Suprapubic skin (tissue), 4 donors: Measurements from ENCODE around the gene BTRC. TPM values are rescaled to one million over a fixed set of nuclear protein-coding genes. Genes with fewer than 3 reads are reported as not detected.
"Not testable (repeated sequence)": the region's sequence is repeated elsewhere in the genome, so short reads cannot be mapped to it uniquely, and the experiment has no call there.

Experiments used
- DNase-seq, 2 donors: peaks; one replicate each; pipeline ENCODE4 v3.0.0-alpha.2; 2019; ENCODE audit warnings: low spot score in 2 of 2
- H3K27ac ChIP-seq: fragments of 200-600 bp; sonication (generic); one replicate; pipeline ENCODE4 v1.5.1; 2019
- H3K27me3 ChIP-seq: fragments of 200-600 bp; sonication (generic); one replicate; pipeline ENCODE4 v1.5.1; 2019
- H3K36me3 ChIP-seq: fragments of 200-600 bp; sonication (generic); one replicate; pipeline ENCODE4 v1.5.1; 2019
- H3K4me1 ChIP-seq: fragments of 200-600 bp; sonication (generic); one replicate; pipeline ENCODE4 v1.5.1; 2019
- H3K4me3 ChIP-seq: fragments of 200-600 bp; sonication (generic); one replicate; pipeline ENCODE4 v1.5.1; 2019; ENCODE audit warnings: mild to moderate bottlenecking
- H3K9me3 ChIP-seq: fragments of 200-600 bp; sonication (generic); one replicate; pipeline ENCODE4 v1.5.1; 2019
- CTCF ChIP-seq, 2 donors: fragments of 200-600 bp in 1 of 2; fragments of 450-650 bp in 1 of 2; sonication (generic) in 1 of 2; IDR thresholded peaks; one replicate each; pipeline ENCODE4 v1.5.1; 2016 to 2019; ENCODE audit warnings: antibody characterized with exemption in 2 of 2, mild to moderate bottlenecking in 1 of 2, moderate library complexity in 1 of 2
- EP300 ChIP-seq: sonication (generic); formaldehyde crosslinking; IDR thresholded peaks from one replicate; pipeline ENCODE4 v1.6.1; 2017; ENCODE audit warnings: antibody characterized with exemption
- POLR2A ChIP-seq, 2 donors: fragments of 450-650 bp; IDR thresholded peaks; one replicate each; pipeline ENCODE4 v1.6.1; 2017; ENCODE audit warnings: antibody characterized with exemption in 2 of 2, mild to moderate bottlenecking in 2 of 2, moderate library complexity in 2 of 2
- POLR2AphosphoS5 ChIP-seq, 3 donors: sonication (generic); formaldehyde crosslinking; IDR thresholded peaks; one replicate each; pipeline ENCODE4 v1.6.1; 2017; ENCODE audit warnings: antibody characterized with exemption in 3 of 3
- WGBS: methylation state at CpG from one replicate; pipeline ENCODE4 v1.1.5; 2018; 5-methylcytosine and 5-hydroxymethylcytosine counted together
- total RNA-seq, 4 donors: library from RNA; depleted of rRNA; stranded (reverse); fragments of >200 nt; gene quantifications; one replicate each; pipeline ENCODE4 v1.1.0, GENCODE V29; 2016

Gene BTRC
- total RNA-seq, 4 donors from 2014 or later, result 17.4 to 20.6 (median 18.5) TPM

- Histone ChIP-seq H3K4me3 (no peak overlapping the region), H3K27me3 (no peaks in the 10 kb centered on the region), H3K27ac (no peak overlapping the region), H3K36me3 (peaks cover 13% of the 10 kb centered on the region), H3K9me3 (no peaks in the 10 kb centered on the region), H3K4me1 (no peaks in the 10 kb centered on the region)
- WGBS, result 85% methylated on average over 2 of the region's 2 CpGs
- no peak for DNase-seq
- TF ChIP-seq POLR2A (IDR thresholded peaks at IDR 0.05) (no peak), CTCF (IDR thresholded peaks at IDR 0.05) (no peak), EP300 (no peak), POLR2AphosphoS5 (IDR thresholded peaks at IDR 0.05) (no peak)
Observed at GRCh38 chr10:101405001-101405400, 51.0 kb downstream of the BTRC start.

GRCh38 chr10:101411598-101411997, 57.6 kb downstream of the BTRC start:
- Histone ChIP-seq H3K9me3 (no peaks in the 10 kb centered on the region), H3K27me3 (no peaks in the 10 kb centered on the region), H3K36me3 (peaks cover 13% of the 10 kb centered on the region), H3K27ac (no peak overlapping the region), H3K4me3 (no peak overlapping the region), H3K4me1 (no peaks in the 10 kb centered on the region)
- DNase-seq, result no peak
- TF ChIP-seq POLR2A (IDR thresholded peaks at IDR 0.05) (no peak), CTCF (IDR thresholded peaks at IDR 0.05) (no peak), EP300 (no peak), POLR2AphosphoS5 (IDR thresholded peaks at IDR 0.05) (no peak)

- Histone ChIP-seq H3K4me1 (no peaks in the 10 kb centered on the region), H3K27me3 (no peaks in the 10 kb centered on the region), H3K9me3 (no peaks in the 10 kb centered on the region), H3K27ac (no peak overlapping the region), H3K36me3 (peaks cover under 1% of the 10 kb centered on the region), H3K4me3 (no peak overlapping the region)
- TF ChIP-seq CTCF (IDR thresholded peaks at IDR 0.05) (no peak), POLR2A (IDR thresholded peaks at IDR 0.05) (no peak)
- WGBS, result 88% methylated on average over 2 of the region's 2 CpGs
- DNase-seq, result no peak
Observed at GRCh38 chr10:101414034-101414433, 60.1 kb downstream of the BTRC start.

GRCh38 chr10:101415884-101416283, 61.9 kb downstream of the BTRC start:
- Histone ChIP-seq H3K27me3 (no peaks in the 10 kb centered on the region), H3K4me1 (no peaks in the 10 kb centered on the region), H3K9me3 (no peaks in the 10 kb centered on the region), H3K4me3 (no peak overlapping the region), H3K36me3 (no peaks in the 10 kb centered on the region), H3K27ac (no peak overlapping the region)
- no peak for DNase-seq
- WGBS, result 95% methylated on average over 3 of the region's 3 CpGs
- TF ChIP-seq POLR2A (IDR thresholded peaks at IDR 0.05) (no peak), EP300 (no peak), POLR2AphosphoS5 (IDR thresholded peaks at IDR 0.05) (no peak), CTCF (IDR thresholded peaks at IDR 0.05) (no peak)

GRCh38 chr10:101421967-101422366, 68.0 kb downstream of the BTRC start:
- H3K9me3 ChIP-seq, H3K4me1 ChIP-seq, DNase-seq, H3K4me3 ChIP-seq, H3K36me3 ChIP-seq, H3K27me3 ChIP-seq, H3K27ac ChIP-seq: not testable (repeated sequence)
- WGBS, result 81% methylated on average over 1 of the region's 1 CpG

GRCh38 chr10:101425535-101425934, 71.6 kb downstream of the BTRC start:
- H3K4me3 ChIP-seq, result no peak overlapping the region
- 92% methylated on average over 4 of the region's 4 CpGs for WGBS
- no peaks in the 10 kb centered on the region for H3K27me3 ChIP-seq
- TF ChIP-seq POLR2A (IDR thresholded peaks at IDR 0.05) (no peak), POLR2AphosphoS5 (IDR thresholded peaks at IDR 0.05) (no peak), CTCF (IDR thresholded peaks at IDR 0.05) (no peak), EP300 (no peak)
- H3K9me3 ChIP-seq, result no peaks in the 10 kb centered on the region
- no peak overlapping the region for H3K27ac ChIP-seq
- H3K4me1 ChIP-seq, result no peaks in the 10 kb centered on the region
- no peaks in the 10 kb centered on the region for H3K36me3 ChIP-seq
- no peak for DNase-seq
